Left ventricle myocardium inferior (tissue), 1 donor: ENCODE measurements around the gene C1orf53. TPM values are rescaled to one million over a fixed set of nuclear protein-coding genes. Genes with fewer than 3 reads are reported as not detected.

Source experiments
- DNase-seq: peaks from one replicate; pipeline ENCODE4 v3.0.0-alpha.2; 2020
- H3K27ac ChIP-seq: fragments of 200-600 bp; replicated peaks from 2 replicates; pipeline ENCODE4 v1.8.0; 2021
- H3K27me3 ChIP-seq: fragments of 200-600 bp; 2 replicates; pipeline ENCODE4 v1.8.0; 2021; ENCODE audit warnings: low read depth
- H3K36me3 ChIP-seq: fragments of 200-600 bp; 2 replicates; pipeline ENCODE4 v1.8.0; 2021
- H3K4me1 ChIP-seq: fragments of 200-600 bp; 2 replicates; pipeline ENCODE4 v1.8.0; 2021
- H3K4me3 ChIP-seq: fragments of 200-600 bp; 2 replicates; pipeline ENCODE4 v1.8.0; 2021; ENCODE audit warnings: mild to moderate bottlenecking, moderate library complexity
- H3K9me3 ChIP-seq: fragments of 200-600 bp; replicated peaks from 2 replicates; pipeline ENCODE4 v1.8.0; 2021
- CTCF ChIP-seq: fragments of 200-600 bp; IDR thresholded peaks from 2 replicates; pipeline ENCODE4 v1.8.0; 2021; ENCODE audit warnings: antibody characterized with exemption, mild to moderate bottlenecking, borderline replicate concordance
- intact Hi-C: fragments of 100-400 bp; cut with micrococcal nuclease; formaldehyde crosslinking; loops from one replicate; pipeline ENCODE4 v1.11.0; 2022
- total RNA-seq: library from RNA; stranded (reverse); fragmentation: NEBNext Ultra II Directional; extraction: Animal tissue kit (Norgen Biotek cat#: 25700); gene quantifications from one replicate; pipeline ENCODE4 v1.2.1, GENCODE V29; 2021
- donor health status: DM: no; HTN: yes; CAD: no; lungs with severe emphysema.

C1orf53 gene
- total RNA-seq, 1 donor from 2014 or later = 7.8 TPM

GRCh38 chr1:197909384-197909783 is 7.0 kb downstream of the C1orf53 start:
- Histone ChIP-seq H3K4me3 (no peak overlapping the region), H3K9me3 (no peaks in the 10 kb centered on the region), H3K27ac (no peak overlapping the region), H3K36me3 (no peaks in the 10 kb centered on the region), H3K4me1 (peaks cover 44% of the 10 kb centered on the region), H3K27me3 (peaks cover 100% of the 10 kb centered on the region)
- no peak for TF ChIP-seq CTCF
- DNase-seq = no peak
- intact Hi-C loops = no loop called here

GRCh38 chr1:197910120-197910991 is 7.9 kb downstream of the C1orf53 start:
- H3K36me3 ChIP-seq = no peaks in the 10 kb centered on the region
- no peaks in the 10 kb centered on the region for H3K9me3 ChIP-seq
- no peak overlapping the region for H3K27ac ChIP-seq
- no peak for DNase-seq
- intact Hi-C loops = no loop called here
- H3K4me3 ChIP-seq = peak overlapping the region; percentile 48
- TF ChIP-seq CTCF = no peak
- peaks cover 100% of the 10 kb centered on the region for H3K27me3 ChIP-seq
- H3K4me1 ChIP-seq = peaks cover 54% of the 10 kb centered on the region

GRCh38 chr1:197911111-197911856 is 8.9 kb downstream of the C1orf53 start:
- no peak for TF ChIP-seq CTCF
- Histone ChIP-seq H3K36me3 (no peaks in the 10 kb centered on the region), H3K9me3 (no peaks in the 10 kb centered on the region), H3K27me3 (peaks cover 100% of the 10 kb centered on the region), H3K4me1 (peaks cover 63% of the 10 kb centered on the region), H3K4me3 (peak overlapping the region; percentile 48), H3K27ac (no peak overlapping the region)
- no peak for DNase-seq
- intact Hi-C loops = no loop called here

GRCh38 chr1:197911857-197912696 is 9.6 kb downstream of the C1orf53 start:
- no peak for TF ChIP-seq CTCF
- H3K4me1 ChIP-seq = peaks cover 71% of the 10 kb centered on the region
- no peaks in the 10 kb centered on the region for H3K36me3 ChIP-seq
- intact Hi-C loops = no loop called here
- H3K27me3 ChIP-seq = peaks cover 100% of the 10 kb centered on the region
- no peaks in the 10 kb centered on the region for H3K9me3 ChIP-seq
- no peak for DNase-seq
- no peak overlapping the region for H3K27ac ChIP-seq
- peak overlapping the region; percentile 48 for H3K4me3 ChIP-seq
